Stimulated activated CD8-positive, alpha-beta memory T cell treated with anti-CD3 and anti-CD28 coated beads, Interleukin-4, amount 100 ng/mL, for 24 hours (primary cell): ENCODE data around the gene PATE3.

Experiments
- DNase-seq: peaks from one replicate; pipeline ENCODE4 v3.0.0-alpha.2; 2020; ENCODE audit warnings: low read depth

PATE3 gene

GRCh38 chr11:125787827-125788226 lies at the start of gene PATE3:
Gene PATE3 (plus strand): TSS chr11:125788127. CDS start chr11:125788152, 25 bp downstream.
- no peak for DNase-seq

GRCh38 chr11:125740617-125741016 lies 47.3 kb upstream of the PATE3 start:
- DNase-seq, result no peak

DNA sequence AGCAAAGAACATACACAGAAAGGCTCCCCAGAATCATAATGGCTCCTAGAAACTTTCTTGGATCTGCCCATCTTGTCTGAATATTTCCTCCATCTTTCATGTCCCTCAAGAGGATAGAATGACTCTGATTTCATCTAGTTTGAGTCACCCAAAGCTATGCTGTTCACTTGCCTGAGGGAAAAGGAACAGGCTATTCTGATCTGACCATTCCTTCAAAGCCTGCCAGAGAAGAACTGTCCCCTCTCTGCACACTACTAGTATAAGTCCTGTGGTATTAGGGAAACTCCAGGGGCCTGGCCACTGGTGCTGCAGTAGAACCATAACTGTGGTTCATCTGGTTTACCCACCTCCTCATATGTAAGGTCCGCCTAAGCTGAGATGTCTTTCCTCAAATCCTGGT lies 44.2 kb upstream of the PATE3 start:
- DNase-seq, result no peak

DNA sequence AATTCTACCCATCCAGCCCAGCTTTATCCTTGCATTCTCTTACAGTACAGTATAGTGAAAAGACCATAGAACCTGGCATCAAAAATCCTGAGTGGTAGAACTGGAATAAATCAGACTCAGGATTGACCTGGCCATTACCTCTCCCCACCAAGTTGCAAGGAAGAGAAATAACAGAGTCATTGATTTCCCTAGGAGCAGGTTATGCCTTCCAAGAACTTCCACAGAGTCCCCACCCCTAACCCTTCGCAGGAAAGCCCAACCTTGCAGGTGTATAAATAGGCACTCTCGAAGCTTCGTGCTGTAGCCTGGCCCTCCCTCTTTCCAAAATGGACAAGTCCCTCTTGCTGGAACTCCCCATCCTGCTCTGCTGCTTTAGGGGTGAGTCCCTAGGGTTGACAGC lies 41.9 kb upstream of the PATE3 start, which contains the start of gene PATE1:
Gene PATE1, plus strand, starts transcription at position 301 of the 400 bp plus-strand sequence. Its CDS starts 26 bp downstream, at position 327.
- no peak for DNase-seq

- DNase-seq, result no peak
Observed at GRCh38 chr11:125750629-125751028, 37.3 kb upstream of the PATE3 start.

GRCh38 chr11:125756050-125756449 lies 31.9 kb upstream of the PATE3 start:
- DNase-seq, result no peak

GRCh38 chr11:125762445-125762844 lies 25.5 kb upstream of the PATE3 start:
- DNase-seq, result no peak

DNA sequence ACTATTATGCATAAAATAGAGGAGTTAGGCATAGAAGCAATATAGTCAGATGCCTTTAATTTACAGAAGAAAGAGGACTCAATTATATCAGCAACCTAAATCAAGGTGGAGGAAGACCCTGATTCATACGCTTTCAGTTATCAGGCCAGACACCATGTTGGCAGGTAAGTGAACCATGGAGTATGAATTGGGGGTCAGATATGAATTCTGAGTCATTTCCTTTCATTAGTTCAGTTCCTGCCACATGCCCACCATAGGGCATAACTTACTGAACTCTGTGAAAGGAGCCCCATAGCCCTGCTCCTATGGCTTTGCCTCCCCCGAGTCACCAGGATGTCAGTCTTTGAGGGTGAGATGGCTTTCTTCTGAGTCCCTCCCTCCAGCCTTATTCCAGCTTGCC lies 24.4 kb upstream of the PATE3 start:
- DNase-seq, result no peak

DNA sequence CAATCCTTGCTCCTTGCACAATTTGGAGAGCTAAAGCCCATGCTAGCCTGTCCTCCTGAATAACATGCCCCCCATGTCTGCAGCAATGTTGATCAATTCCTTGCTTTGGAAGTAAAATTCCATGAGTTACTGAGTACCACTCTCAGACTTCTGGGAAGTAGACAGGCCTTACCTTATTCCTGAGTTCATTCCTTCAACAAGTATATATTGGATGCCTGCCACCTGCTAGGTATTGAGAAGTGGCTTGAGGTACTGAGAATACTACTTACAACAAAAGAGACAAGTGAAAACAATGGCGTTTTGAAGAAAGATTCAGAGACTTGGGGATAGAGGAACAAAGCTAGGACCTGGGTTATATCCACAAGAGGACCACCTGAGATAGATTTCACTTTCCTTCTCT lies 21.7 kb upstream of the PATE3 start:
- no peak for DNase-seq

- no peak for DNase-seq
Observed at GRCh38 chr11:125768336-125769046, 19.4 kb upstream of the PATE3 start.

GRCh38 chr11:125770583-125770982 lies 17.3 kb upstream of the PATE3 start:
- no peak for DNase-seq

- DNase-seq, result no peak
Observed at GRCh38 chr11:125772834-125773505, 15.0 kb upstream of the PATE3 start.

DNA sequence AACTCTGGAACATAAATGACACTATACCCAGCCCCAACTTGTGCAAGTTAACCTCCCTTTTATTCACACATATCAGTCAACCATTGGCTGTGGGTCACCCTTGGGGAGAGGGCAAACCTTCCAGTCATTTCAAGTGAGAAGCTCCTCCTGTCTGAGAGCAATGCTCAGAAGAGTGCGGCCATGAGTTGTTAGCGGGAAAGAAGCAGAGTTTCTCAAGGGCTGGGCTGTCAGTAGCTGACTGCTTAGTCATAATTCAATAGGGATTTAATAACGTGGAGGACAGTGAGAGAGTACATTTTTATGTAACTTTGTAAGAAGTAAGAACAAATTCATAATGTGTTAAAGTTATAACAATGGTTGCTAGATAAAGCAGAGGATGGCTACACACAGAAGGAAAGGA lies 14.4 kb upstream of the PATE3 start:
- DNase-seq, result no peak

DNA sequence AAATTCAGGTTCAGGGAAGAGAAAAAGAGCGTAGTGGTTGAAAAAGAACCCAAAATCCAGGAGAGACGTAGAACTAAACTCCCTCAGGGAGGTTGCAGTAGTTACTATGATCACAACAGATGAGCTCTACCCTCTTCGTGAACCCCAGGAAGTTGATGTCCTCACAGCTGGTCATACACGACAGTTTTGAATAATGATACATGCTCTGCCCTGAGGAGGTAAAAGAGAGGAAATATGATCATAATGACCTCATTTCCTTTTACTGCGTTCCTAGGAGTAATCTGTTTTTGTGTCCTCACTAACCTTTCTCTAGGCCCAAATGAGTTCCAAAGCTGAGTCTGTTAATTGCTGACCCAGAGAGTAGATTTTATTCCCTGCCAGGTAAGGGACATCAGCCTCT lies 10.6 kb upstream of the PATE3 start:
- no peak for DNase-seq

DNA sequence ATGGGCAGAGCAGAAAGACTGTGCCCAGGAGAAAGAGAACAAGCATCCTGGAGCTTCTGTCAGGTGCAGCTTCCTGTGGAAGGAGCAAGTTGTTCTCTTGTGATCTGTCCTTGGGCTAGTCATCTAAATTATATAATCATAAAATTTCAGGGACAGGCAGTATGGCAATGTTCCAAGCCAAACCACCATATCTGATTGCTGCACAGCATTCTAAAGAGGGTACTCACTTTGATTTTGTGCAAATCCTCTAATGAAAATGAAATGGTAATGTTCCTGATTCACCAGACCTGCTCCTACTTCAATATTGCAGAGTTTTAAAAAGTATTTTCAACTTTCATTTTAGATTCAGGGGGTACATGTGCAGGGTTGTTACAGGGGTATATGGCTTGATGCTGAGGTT lies 9.2 kb upstream of the PATE3 start, which contains the start of gene PATE2:
Gene PATE2, minus strand, starts transcription at position 101 of the 400 bp plus-strand sequence. Its CDS starts 55 bp downstream, at position 46.
- no peak for DNase-seq

GRCh38 chr11:125784678-125785077 lies 3.2 kb upstream of the PATE3 start:
- DNase-seq, result no peak

DNA sequence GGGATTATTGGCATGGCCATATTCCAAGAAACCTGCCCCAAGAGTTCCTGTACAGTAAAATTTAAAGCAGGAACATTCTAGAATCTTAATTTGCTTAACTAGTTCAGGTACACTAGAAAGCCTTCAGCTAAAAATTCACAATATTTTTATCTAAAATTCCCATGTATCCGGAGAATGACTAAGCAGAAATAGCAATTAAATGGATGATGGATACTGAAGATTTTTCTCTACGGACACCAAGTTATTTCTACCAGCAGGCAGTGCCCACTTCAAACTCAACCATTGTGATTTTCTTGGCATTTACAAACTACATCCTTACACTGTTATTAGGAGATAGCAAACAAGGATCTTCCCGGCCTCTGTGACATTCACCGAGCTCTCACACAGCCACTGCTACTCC lies 2.9 kb downstream of the PATE3 start:
- no peak for DNase-seq

GRCh38 chr11:125797641-125798040 lies 9.7 kb downstream of the PATE3 start:
- DNase-seq, result no peak

GRCh38 chr11:125799808-125800207 lies 11.9 kb downstream of the PATE3 start:
- DNase-seq, result no peak

- no peak for DNase-seq
Observed at GRCh38 chr11:125802387-125802786, 14.5 kb downstream of the PATE3 start.

DNA sequence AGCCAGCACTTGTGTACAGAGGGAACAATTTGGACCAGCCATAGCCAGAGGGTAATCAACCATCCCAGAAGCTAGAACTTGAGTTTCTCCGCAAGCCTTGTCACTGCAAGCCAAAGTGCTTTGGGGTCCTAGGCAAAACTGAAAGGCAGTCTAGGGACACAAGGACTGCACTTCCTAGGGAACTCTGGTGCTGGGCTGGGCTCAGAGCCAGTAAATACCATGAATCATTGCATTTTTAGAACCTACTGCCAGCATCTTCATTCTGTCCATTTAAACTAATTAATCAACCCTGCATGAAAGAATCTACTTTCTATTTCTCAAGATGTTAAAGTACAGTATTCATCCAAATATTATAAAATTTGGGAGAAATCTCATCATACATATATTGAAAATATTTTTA lies 20.0 kb downstream of the PATE3 start:
- no peak for DNase-seq

DNA sequence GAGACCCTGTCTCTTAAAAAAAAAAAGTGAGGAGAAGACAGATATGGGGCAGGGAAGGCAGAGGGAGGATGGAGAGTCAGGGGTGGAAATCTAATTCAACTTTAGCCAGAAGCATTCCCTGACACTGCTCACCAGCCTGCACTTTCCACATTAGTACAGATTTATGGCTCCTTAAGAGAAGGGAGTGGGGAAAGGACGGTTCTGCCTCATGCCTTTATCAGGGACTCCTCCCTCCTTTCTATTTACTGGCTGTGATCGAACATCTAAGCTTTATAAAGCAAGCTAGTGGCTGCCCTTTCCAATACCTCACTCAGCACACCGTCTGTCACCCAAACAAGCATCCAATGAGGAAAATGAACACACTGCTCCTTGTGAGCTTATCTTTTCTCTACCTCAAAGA lies 45.1 kb downstream of the PATE3 start, which contains the start of gene PATE4:
Gene PATE4, plus strand, starts transcription at position 301 of the 400 bp plus-strand sequence. Its CDS starts 44 bp downstream, at position 345.
- DNase-seq, result no peak

- no peak for DNase-seq
Observed at GRCh38 chr11:125835748-125836147, 47.8 kb downstream of the PATE3 start.
